SK-N-MC (cell line): Measurements from ENCODE around the gene NCAM2.

ENCODE experiments used
- EZH2 ChIP-seq: fragments of 200-600 bp; sonication (generic); IDR thresholded peaks from one replicate; pipeline ENCODE4 v1.6.1; 2017; ENCODE audit warnings: antibody characterized with exemption
- FOXP2 ChIP-seq: optimal IDR thresholded peaks from 2 replicates; pipeline ENCODE3; 2011; ENCODE audit warnings: mild to moderate bottlenecking, moderate library complexity; ENCODE audit not compliant: insufficient read depth; ENCODE audit errors: extremely low read length, control extremely low read depth
- POLR2AphosphoS5 ChIP-seq: IDR thresholded peaks from 2 replicates; pipeline ENCODE4 v1.6.1; 2012; ENCODE audit warnings: mild to moderate bottlenecking, low read depth, low read length, borderline replicate concordance

- TF ChIP-seq EZH2 (no peak), POLR2AphosphoS5 (no peak), FOXP2 (no peak)
These were observed 395.9 kb downstream of the NCAM2 start for GRCh38 chr21:21394064-21394463.
